BJ (cell line): ENCODE data around the gene AHI1. TPM values are rescaled to one million over a fixed set of nuclear protein-coding genes. Genes with fewer than 3 reads are reported as not detected.

Source experiments
- CTCF ChIA-PET: fragments of 350-600 bp; formaldehyde crosslinking; extraction: SDS; loops from one replicate; lab custom pipeline; 2021; ENCODE audit warnings: antibody characterized with exemption, inconsistent platforms; lab: Yijun Ruan, JAX
- POLR2A ChIA-PET: fragments of 300-600 bp; sonication (Branson Sonifier 250); formaldehyde crosslinking; extraction: SDS; loops from one replicate; lab custom pipeline; 2021; ENCODE audit warnings: antibody characterized with exemption; lab: Charles Lee
- DNase-seq: peaks from one replicate; pipeline ENCODE4 v3.0.0-alpha.2; 2011; ENCODE audit warnings: low read depth
- H3K27me3 ChIP-seq: 2 replicates; pipeline ENCODE4 v1.6.0; 2011; ENCODE audit warnings: low read length; ENCODE audit not compliant: control insufficient read depth, insufficient read depth
- H3K36me3 ChIP-seq: 2 replicates; pipeline ENCODE4 v1.5.1; 2011; ENCODE audit warnings: low read length; ENCODE audit not compliant: control insufficient read depth, insufficient read depth
- H3K4me3 ChIP-seq: 2 replicates; pipeline ENCODE4 v1.5.1; 2011; ENCODE audit warnings: low read depth, mild to moderate bottlenecking, control low read depth, low read length
- polyA plus RNA-seq: library from polyadenylated mRNA; depleted of rRNA; stranded (reverse); fragments of >200 nt; gene quantifications from 2 replicates; pipeline ENCODE4 v1.2.3, GENCODE V29; 2011
- TF ChIP-seq, protein P1 (sequence below): IDR thresholded peaks from 2 replicates; pipeline ENCODE4 v1.5.1; 2011; ENCODE audit warnings: low read depth, mild to moderate bottlenecking, control low read depth, inconsistent platforms, low read length, moderate library complexity; ENCODE audit not compliant: insufficient read depth

Gene AHI1
- polyA plus RNA-seq, 1 experiment: 7.9 TPM

DNA sequence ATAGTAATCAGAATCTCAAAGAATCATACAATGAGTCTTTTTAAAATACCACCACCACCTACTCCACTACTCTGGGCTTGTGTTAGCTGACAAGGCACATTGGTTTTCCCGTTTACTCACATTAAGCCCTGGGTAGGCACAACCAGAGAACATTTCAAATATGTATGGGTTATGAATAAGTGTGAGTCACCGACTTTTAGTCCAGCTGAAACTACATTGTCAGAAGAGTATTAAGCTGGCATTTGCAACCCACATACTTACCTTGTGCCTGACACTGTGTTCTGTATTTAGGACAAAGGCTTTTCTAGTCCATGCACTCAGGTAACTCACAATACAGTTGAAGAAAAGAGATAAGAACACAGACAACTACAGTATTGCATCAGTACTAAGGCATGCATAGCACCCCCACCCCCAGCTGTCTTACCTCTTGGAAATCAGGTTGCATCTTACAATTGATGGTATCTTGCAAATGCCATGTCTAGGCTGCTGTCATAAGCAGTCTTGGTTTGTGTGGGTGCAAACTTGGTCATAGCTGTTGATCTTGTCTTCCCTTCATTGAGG is 40.3 kb upstream of the AHI1 start:
- ChIA-PET POLR2A (no interaction called here), CTCF (interaction anchor here (0.6 to 5.4 kb wide), 5 partner anchors 31 to 780 kb away, joined by 3 to 68 read pairs (median 6); no protein-coding TSS in a partner anchor)
- DNase-seq: peak; percentile 18
- no peaks in the 10 kb centered on the region for H3K27me3 ChIP-seq
- TF ChIP-seq, protein P1, sequence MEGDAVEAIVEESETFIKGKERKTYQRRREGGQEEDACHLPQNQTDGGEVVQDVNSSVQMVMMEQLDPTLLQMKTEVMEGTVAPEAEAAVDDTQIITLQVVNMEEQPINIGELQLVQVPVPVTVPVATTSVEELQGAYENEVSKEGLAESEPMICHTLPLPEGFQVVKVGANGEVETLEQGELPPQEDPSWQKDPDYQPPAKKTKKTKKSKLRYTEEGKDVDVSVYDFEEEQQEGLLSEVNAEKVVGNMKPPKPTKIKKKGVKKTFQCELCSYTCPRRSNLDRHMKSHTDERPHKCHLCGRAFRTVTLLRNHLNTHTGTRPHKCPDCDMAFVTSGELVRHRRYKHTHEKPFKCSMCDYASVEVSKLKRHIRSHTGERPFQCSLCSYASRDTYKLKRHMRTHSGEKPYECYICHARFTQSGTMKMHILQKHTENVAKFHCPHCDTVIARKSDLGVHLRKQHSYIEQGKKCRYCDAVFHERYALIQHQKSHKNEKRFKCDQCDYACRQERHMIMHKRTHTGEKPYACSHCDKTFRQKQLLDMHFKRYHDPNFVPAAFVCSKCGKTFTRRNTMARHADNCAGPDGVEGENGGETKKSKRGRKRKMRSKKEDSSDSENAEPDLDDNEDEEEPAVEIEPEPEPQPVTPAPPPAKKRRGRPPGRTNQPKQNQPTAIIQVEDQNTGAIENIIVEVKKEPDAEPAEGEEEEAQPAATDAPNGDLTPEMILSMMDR: no peak
- H3K36me3 ChIP-seq: no peaks in the 10 kb centered on the region
- H3K4me3 ChIP-seq: no peak overlapping the region

DNA sequence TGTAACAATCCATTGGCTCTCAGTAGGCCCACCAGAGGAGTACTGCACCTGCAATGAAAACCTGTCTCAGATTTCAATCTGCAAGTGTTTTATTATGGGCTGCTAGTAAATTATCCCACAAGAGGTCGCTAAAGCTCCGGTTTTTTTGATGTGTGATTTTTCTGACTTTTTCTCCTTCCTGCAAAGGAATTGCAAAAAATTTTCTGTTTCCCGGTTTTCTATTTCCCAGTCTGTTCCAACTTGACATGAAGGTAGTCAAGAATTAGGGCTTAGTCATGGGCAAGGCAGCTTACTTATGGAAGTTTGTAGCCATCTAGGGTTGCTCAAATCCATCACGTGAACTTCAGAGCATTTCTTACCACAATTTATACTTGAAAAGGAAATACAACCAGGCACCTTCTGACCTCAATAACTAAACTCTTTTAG is 38.5 kb upstream of the AHI1 start:
- Histone ChIP-seq H3K27me3 (no peaks in the 10 kb centered on the region), H3K36me3 (no peaks in the 10 kb centered on the region), H3K4me3 (no peak overlapping the region)
- CTCF ChIA-PET: interaction anchor here (0.8 to 5.4 kb wide), 25 partner anchors 9 to 782 kb away, joined by 3 to 68 read pairs (median 4); no protein-coding TSS in a partner anchor
- POLR2A ChIA-PET: interaction anchor here (1.1 kb wide), 1 partner anchor 37 kb away, joined by 3 read pairs; no protein-coding TSS in a partner anchor
- peak; percentile 51 for DNase-seq
- TF ChIP-seq, protein P1: peak; percentile 58

DNA sequence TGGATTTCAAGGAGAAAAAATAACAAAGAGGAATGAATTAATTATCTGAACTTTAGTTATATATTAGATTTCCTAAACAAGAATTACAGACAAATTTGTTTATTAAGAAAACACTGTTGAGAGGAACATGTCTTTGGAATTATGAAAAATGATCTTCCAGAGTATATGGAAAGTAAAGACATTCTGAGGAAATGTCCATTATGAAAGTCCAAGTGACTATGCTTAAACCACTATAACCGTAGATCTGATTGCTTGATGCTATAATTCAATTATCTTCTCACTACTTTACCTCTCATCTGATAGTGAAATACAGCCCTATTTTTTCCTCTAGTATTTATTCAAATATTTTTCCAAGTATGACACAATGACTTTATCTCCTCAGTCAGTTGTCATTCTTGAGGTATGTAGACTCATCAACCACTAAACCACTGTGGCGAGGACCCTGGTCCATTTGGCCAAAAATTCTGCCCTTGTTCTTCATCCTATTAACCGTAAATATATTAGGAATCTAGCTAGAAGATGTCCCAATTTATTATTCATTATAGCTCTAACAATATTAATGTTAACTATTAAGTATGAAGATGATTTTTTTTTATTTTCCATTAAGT is 37.3 kb upstream of the AHI1 start:
- no peaks in the 10 kb centered on the region for H3K27me3 ChIP-seq
- H3K36me3 ChIP-seq: no peaks in the 10 kb centered on the region
- CTCF ChIA-PET: interaction anchor here (0.6 to 5.4 kb wide), 23 partner anchors 8 to 1411 kb away, joined by 3 to 68 read pairs (median 4); no protein-coding TSS in a partner anchor
- TF ChIP-seq, protein P1: no peak
- DNase-seq: no peak
- no peak overlapping the region for H3K4me3 ChIP-seq
- POLR2A ChIA-PET: interaction anchor here (1.1 kb wide), 1 partner anchor 36 kb away, joined by 3 read pairs; no protein-coding TSS in a partner anchor

DNA sequence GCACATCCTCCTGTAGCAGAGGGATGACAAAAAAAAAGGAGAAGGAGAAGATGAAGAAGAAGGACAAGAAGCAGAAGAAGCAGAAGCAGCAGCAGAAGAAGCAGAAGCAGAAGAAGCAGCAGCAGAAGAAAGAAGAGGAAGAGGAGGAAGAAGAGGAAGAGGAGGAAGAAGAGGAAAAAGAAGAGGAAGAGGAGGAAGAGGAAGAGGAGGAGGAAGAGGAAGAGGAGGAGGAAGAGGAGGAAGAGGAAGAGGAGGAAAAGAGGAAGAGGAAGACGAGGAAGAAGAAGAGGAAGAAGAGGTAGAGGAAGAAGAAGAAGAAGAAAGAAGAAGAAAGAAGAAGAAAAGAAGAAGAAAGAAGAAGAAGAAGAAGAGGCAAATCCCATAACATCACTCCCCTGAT is 35.0 kb upstream of the AHI1 start:
- no peak for DNase-seq
- ChIA-PET CTCF (no interaction called here), POLR2A (no interaction called here)
- no peak overlapping the region for H3K4me3 ChIP-seq
- no peaks in the 10 kb centered on the region for H3K36me3 ChIP-seq
- H3K27me3 ChIP-seq: no peaks in the 10 kb centered on the region
- TF ChIP-seq, protein P1: no peak

DNA sequence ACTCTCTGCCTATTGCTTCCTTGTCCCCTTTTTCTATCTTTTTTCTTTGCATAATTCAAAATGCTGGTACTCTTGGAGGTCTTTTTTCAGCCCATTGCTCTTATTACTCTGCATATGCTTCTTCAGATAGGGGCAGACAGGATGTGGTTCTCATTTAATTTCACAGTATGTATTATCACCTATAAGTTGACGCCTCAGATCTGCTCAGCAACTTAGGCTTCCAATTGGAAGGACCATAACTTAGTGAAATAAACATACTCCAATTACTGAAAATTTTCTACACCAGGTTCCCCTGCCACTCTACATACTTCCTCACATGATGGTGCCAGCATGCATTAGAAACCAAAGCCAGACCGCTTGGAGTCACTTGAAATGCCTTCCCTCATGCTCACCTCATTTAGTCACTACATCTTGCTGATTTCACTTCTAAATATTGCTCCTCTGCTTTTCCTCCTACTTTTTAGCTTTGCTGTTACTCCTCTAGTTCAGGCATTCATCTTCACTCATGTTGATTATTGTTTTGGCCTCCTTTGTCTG is 34.5 kb upstream of the AHI1 start:
- Histone ChIP-seq H3K27me3 (no peaks in the 10 kb centered on the region), H3K36me3 (no peaks in the 10 kb centered on the region), H3K4me3 (no peak overlapping the region)
- ChIA-PET CTCF (no interaction called here), POLR2A (no interaction called here)
- no peak for DNase-seq
- TF ChIP-seq, protein P1: no peak
